ENCODE measurements around the gene GGCX.
"Not testable (repeated sequence)": the region's sequence is repeated elsewhere in the genome, so short reads cannot be mapped to it uniquely, and the experiment has no call there.

GGCX gene

GRCh38 chr2:85549826-85550225, 11.5 kb downstream of the GGCX start:
- Histone ChIP-seq H3K4me1 (peaks cover 12 to 43% (median 26%) of the 10 kb centered on the region in 10 experiments; a peak in 19 of 20 replicates), H3K9ac (peak overlapping the region in 8 of 11 experiments; percentile 2 to 56 (median 34); a peak in 9 of 22 replicates), H3K4me2 (peak overlapping the region; percentile 1 to 71 (median 37); a peak in 15 of 22 replicates), H3K9me3 (replicated peaks in 1 of 11) (no peaks in the 10 kb centered on the region), H3K4me3 (no peak overlapping the region), H3K27ac (peak overlapping the region in 8 of 11 experiments; percentile 10 to 39 (median 22); a peak in 6 of 22 replicates), H4K20me1 (peaks cover 29 to 53% (median 40%) of the 10 kb centered on the region in 11 experiments), H3K36me3 (peaks cover 72 to 98% (median 92%) of the 10 kb centered on the region in 11 experiments), H3K27me3 (no peaks in the 10 kb centered on the region)
- no peak for TF ChIP-seq Cebpa-rat (IDR thresholded peaks at IDR 0.05)

GRCh38 chr2:85549095-85549494, 12.2 kb downstream of the GGCX start:
- Histone ChIP-seq H3K27me3 (no peaks in the 10 kb centered on the region), H3K9me3 (replicated peaks in 1 of 11) (no peaks in the 10 kb centered on the region), H3K4me1 (peaks cover 12 to 43% (median 26%) of the 10 kb centered on the region in 10 experiments; a peak in 19 of 20 replicates), H3K36me3 (peaks cover 72 to 98% (median 92%) of the 10 kb centered on the region in 11 experiments), H3K9ac (no peak overlapping the region), H3K4me2 (peak overlapping the region in 1 of 11 experiments; percentile 20; a peak in 4 of 22 replicates), H4K20me1 (peaks cover 36 to 61% (median 47%) of the 10 kb centered on the region in 11 experiments), H3K4me3 (no peak overlapping the region), H3K27ac (no peak overlapping the region)
- TF ChIP-seq Cebpa-rat (IDR thresholded peaks at IDR 0.05), result no peak

- peaks cover 12 to 43% (median 26%) of the 10 kb centered on the region in 10 experiments; a peak in 19 of 20 replicates for H3K4me1 ChIP-seq
- TF ChIP-seq Cebpa-rat (IDR thresholded peaks at IDR 0.05), result no peak
- H3K4me2 ChIP-seq, result no peak overlapping the region
- H3K36me3 ChIP-seq, result peaks cover 72 to 98% (median 93%) of the 10 kb centered on the region in 11 experiments
- peaks cover 42 to 66% (median 53%) of the 10 kb centered on the region in 11 experiments for H4K20me1 ChIP-seq
- H3K9me3 ChIP-seq (replicated peaks in 1 of 11), result no peaks in the 10 kb centered on the region
- H3K9ac ChIP-seq, result no peak overlapping the region; a peak in 1 of 22 replicates
- H3K27ac ChIP-seq, result no peak overlapping the region
- H3K4me3 ChIP-seq, result no peak overlapping the region
- H3K27me3 ChIP-seq, result no peaks in the 10 kb centered on the region
These were observed 12.7 kb downstream of the GGCX start for GRCh38 chr2:85548608-85548900.

- Histone ChIP-seq H3K9ac (no peak overlapping the region; a peak in 1 of 22 replicates), H3K27ac (0 out of 22 replicates have a peak overlapping the region, but pooled peaks of 1 of the 11 experiments have one; percentile 6)
- no peak for TF ChIP-seq Cebpa-rat (IDR thresholded peaks at IDR 0.05)
These were observed 13.3 kb downstream of the GGCX start for GRCh38 chr2:85547859-85548607.

GRCh38 chr2:85547089-85547858, 14.0 kb downstream of the GGCX start:
- Histone ChIP-seq H3K9ac (no peak overlapping the region; a peak in 1 of 22 replicates), H3K4me2 (no peak overlapping the region), H3K36me3 (peaks cover 72 to 98% (median 93%) of the 10 kb centered on the region in 11 experiments), H3K4me3 (no peak overlapping the region), H3K4me1 (peaks cover 24 to 55% (median 37%) of the 10 kb centered on the region in 10 experiments), H3K9me3 (replicated peaks in 1 of 11) (no peaks in the 10 kb centered on the region), H4K20me1 (peaks cover 55 to 79% (median 65%) of the 10 kb centered on the region in 11 experiments), H3K27me3 (no peaks in the 10 kb centered on the region), H3K27ac (0 out of 22 replicates have a peak overlapping the region, but pooled peaks of 1 of the 11 experiments have one; percentile 6)
- TF ChIP-seq Cebpa-rat (IDR thresholded peaks at IDR 0.05), result no peak

More at GRCh38 chr2:85547859-85548607, 13.3 kb downstream of the GGCX start:
- Histone ChIP-seq H3K4me2 (no peak overlapping the region), H3K27me3 (no peaks in the 10 kb centered on the region), H3K36me3 (peaks cover 72 to 98% (median 93%) of the 10 kb centered on the region in 11 experiments), H3K4me3 (no peak overlapping the region), H3K9me3 (replicated peaks in 1 of 11) (no peaks in the 10 kb centered on the region), H4K20me1 (peaks cover 47 to 71% (median 58%) of the 10 kb centered on the region in 11 experiments), H3K4me1 (peaks cover 17 to 48% (median 29%) of the 10 kb centered on the region in 10 experiments; a peak in 19 of 20 replicates)

GRCh38 chr2:85545780-85546240, 15.5 kb downstream of the GGCX start:
- Histone ChIP-seq H3K9ac (no peak overlapping the region), H3K9me3 (replicated peaks in 1 of 11) (no peaks in the 10 kb centered on the region), H3K4me1 (peaks cover 34 to 57% (median 40%) of the 10 kb centered on the region in 10 experiments), H3K27ac (no peak overlapping the region), H3K36me3 (peaks cover 74 to 100% (median 95%) of the 10 kb centered on the region in 11 experiments), H3K4me2 (no peak overlapping the region), H4K20me1 (peaks cover 69 to 94% (median 80%) of the 10 kb centered on the region in 11 experiments), H3K4me3 (no peak overlapping the region), H3K27me3 (no peaks in the 10 kb centered on the region)
- TF ChIP-seq Cebpa-rat (IDR thresholded peaks at IDR 0.05), result no peak

GRCh38 chr2:85544915-85545779, 16.1 kb downstream of the GGCX start:
- peaks cover 27 to 51% (median 34%) of the 10 kb centered on the region in 10 experiments for H3K4me1 ChIP-seq
- H3K36me3 ChIP-seq, result peaks cover 74 to 100% (median 95%) of the 10 kb centered on the region in 11 experiments
- not testable (repeated sequence) for H3K9me3 ChIP-seq (replicated peaks in 1 of 11); H3K27me3 ChIP-seq; H3K9ac ChIP-seq; H3K4me3 ChIP-seq; H3K4me2 ChIP-seq; H3K27ac ChIP-seq
- peaks cover 76 to 98% (median 87%) of the 10 kb centered on the region in 11 experiments for H4K20me1 ChIP-seq

GRCh38 chr2:85544254-85544691, 17.0 kb downstream of the GGCX start:
- Histone ChIP-seq H3K4me1 (peaks cover 23 to 42% (median 27%) of the 10 kb centered on the region in 10 experiments), H3K36me3 (peaks cover 74 to 96% (median 92%) of the 10 kb centered on the region in 11 experiments), H3K4me2 (0 out of 22 replicates have a peak overlapping the region, but pooled peaks of 1 of the 11 experiments have one; percentile 13), H4K20me1 (peaks cover 85 to 100% (median 94%) of the 10 kb centered on the region in 11 experiments)
- H3K4me3 ChIP-seq; H3K9me3 ChIP-seq (replicated peaks in 1 of 11); H3K27me3 ChIP-seq; H3K9ac ChIP-seq; H3K27ac ChIP-seq: not testable (repeated sequence)
